Measurements from ENCODE around the gene HOXC9. TPM values are rescaled to one million over a fixed set of nuclear protein-coding genes. Genes with fewer than 3 reads are reported as not detected.

The HOXC9 gene
- total RNA-seq, 1 donor from 2014 or later, result not detected

DNA sequence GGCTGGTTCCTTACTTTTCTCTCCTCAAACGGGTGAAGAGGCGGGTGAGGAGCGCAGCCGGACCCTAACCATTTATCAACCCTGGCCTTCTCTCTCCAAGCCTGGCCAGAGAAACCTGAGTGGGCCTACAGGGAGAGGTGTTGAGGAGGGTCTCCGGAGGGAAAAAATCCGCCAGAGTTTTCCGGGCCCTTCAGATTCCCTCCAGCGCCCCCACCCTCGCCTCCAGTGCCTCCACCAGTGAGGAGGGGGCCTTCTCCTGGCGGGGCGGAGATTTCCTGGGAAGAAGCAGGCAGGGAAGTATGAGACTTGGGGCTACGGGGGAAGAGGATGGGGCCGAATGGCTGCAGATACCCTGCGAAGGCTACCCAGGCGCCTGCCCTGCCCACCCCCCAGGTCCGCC is 31.5 kb downstream of the HOXC9 start:
- H3K4me1 ChIP-seq, result peaks cover 41% of the 10 kb centered on the region
- intact Hi-C loops (cut with DNase I), result loop anchor here (5.0 kb wide), 1 partner anchor 166 kb away; no protein-coding TSS in a partner anchor

DNA sequence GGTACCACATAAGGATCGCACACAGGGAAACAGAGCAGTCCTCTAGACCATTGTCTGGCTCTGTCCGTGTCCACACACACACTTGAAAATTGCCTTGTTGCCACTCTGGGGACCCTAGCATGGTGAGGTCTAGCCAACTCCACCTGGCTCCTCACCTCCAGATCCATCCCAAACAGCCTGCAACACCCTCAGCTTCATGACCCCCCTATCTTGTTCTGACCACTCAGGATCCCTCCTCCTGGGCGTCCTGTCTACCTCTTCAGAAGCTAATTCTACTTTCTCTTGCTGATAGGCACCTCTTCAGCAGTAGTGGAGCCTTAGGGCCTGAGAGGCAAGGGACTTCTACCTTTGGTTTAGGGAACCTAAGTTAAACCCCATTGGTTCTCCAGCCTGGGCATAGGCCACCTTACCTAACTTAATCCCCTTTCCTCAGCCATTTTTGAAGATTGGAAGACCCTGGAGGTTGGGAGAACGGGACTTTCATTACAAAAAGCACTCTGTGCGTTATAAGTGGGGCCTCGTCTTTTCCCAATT is 32.2 kb downstream of the HOXC9 start:
- no peak overlapping the region for H3K27ac ChIP-seq
- DNase-seq (ENCODE audit: extremely low spot score in 2 of 2), result no peak
- H3K9me3 ChIP-seq, result no peaks in the 10 kb centered on the region
- TF ChIP-seq, protein P1, sequence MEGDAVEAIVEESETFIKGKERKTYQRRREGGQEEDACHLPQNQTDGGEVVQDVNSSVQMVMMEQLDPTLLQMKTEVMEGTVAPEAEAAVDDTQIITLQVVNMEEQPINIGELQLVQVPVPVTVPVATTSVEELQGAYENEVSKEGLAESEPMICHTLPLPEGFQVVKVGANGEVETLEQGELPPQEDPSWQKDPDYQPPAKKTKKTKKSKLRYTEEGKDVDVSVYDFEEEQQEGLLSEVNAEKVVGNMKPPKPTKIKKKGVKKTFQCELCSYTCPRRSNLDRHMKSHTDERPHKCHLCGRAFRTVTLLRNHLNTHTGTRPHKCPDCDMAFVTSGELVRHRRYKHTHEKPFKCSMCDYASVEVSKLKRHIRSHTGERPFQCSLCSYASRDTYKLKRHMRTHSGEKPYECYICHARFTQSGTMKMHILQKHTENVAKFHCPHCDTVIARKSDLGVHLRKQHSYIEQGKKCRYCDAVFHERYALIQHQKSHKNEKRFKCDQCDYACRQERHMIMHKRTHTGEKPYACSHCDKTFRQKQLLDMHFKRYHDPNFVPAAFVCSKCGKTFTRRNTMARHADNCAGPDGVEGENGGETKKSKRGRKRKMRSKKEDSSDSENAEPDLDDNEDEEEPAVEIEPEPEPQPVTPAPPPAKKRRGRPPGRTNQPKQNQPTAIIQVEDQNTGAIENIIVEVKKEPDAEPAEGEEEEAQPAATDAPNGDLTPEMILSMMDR (IDR thresholded peaks at IDR 0.05), result no peak
- no peak for TF ChIP-seq POLR2AphosphoS5 (IDR thresholded peaks at IDR 0.05; ENCODE audit: insufficient read depth in 1 of 2, low read depth in 1 of 2)
- no peak for TF ChIP-seq POLR2A (IDR thresholded peaks at IDR 0.05)
- intact Hi-C loops (cut with DNase I), result loop anchor here (5.0 kb wide), 1 partner anchor 165 kb away; no protein-coding TSS in a partner anchor
- H3K36me3 ChIP-seq, result no peaks in the 10 kb centered on the region
- peaks cover 41% of the 10 kb centered on the region for H3K4me1 ChIP-seq
- no peaks in the 10 kb centered on the region for H3K27me3 ChIP-seq
- H3K4me3 ChIP-seq, result no peak overlapping the region

More for the DNA sequence above, 31.5 kb downstream of the HOXC9 start:
- H3K36me3 ChIP-seq, result no peaks in the 10 kb centered on the region
- TF ChIP-seq POLR2A (IDR thresholded peaks at IDR 0.05), result no peak
- TF ChIP-seq, protein P1 (IDR thresholded peaks at IDR 0.05), result no peak
- H3K4me3 ChIP-seq, result no peak overlapping the region
- no peak for DNase-seq (ENCODE audit: extremely low spot score in 2 of 2)
- no peaks in the 10 kb centered on the region for H3K27me3 ChIP-seq
- H3K27ac ChIP-seq, result no peak overlapping the region
- no peaks in the 10 kb centered on the region for H3K9me3 ChIP-seq

DNA sequence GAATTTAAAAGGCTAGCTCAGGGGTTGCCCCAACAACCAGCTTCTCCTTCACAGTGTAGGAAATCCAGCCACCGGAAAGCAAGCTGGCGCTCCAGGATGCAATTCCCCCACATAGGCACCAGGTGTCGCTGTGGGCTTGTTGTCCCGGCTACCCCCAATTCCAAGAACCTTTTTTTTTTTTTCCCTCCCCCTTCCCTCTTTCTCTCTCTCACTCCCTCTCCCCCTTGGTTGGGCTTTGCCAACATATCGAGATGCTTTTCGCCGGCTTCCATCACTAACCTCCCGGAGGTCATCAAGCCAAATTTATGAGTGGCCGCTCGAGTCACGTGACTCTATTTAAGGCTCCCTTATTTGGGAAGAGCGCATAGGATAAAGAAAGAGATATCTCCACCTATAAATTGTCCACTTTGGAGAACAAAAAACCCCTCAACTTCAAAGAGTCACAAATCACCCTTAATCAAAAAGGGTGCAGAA is 32.7 kb downstream of the HOXC9 start, which contains the start of gene HOXC5:
TSS of gene HOXC5 (plus strand) at position 424 of the 474 bp plus-strand sequence. CDS start 73 bp downstream, outside the sequence.
- intact Hi-C loops (cut with DNase I), result loop anchor here (5.0 kb wide), 1 partner anchor 165 kb away; no protein-coding TSS in a partner anchor
- Histone ChIP-seq H3K27ac (no peak within 1 kb of the TSS), H3K9me3 (no peaks in the 10 kb centered on the region), H3K4me1 (peaks cover 41% of the 10 kb centered on the region), H3K4me3 (peak within 1 kb of the TSS; percentile 7 to 32), H3K27me3 (no peaks in the 10 kb centered on the region), H3K36me3 (no peaks in the 10 kb centered on the region)
- TF ChIP-seq, protein P1 (IDR thresholded peaks at IDR 0.05), result peak; percentile 71 to 77 (median 76)
- no peak for TF ChIP-seq POLR2AphosphoS5 (IDR thresholded peaks at IDR 0.05; ENCODE audit: insufficient read depth in 1 of 2, low read depth in 1 of 2)
- no peak for DNase-seq (ENCODE audit: extremely low spot score in 2 of 2)

DNA sequence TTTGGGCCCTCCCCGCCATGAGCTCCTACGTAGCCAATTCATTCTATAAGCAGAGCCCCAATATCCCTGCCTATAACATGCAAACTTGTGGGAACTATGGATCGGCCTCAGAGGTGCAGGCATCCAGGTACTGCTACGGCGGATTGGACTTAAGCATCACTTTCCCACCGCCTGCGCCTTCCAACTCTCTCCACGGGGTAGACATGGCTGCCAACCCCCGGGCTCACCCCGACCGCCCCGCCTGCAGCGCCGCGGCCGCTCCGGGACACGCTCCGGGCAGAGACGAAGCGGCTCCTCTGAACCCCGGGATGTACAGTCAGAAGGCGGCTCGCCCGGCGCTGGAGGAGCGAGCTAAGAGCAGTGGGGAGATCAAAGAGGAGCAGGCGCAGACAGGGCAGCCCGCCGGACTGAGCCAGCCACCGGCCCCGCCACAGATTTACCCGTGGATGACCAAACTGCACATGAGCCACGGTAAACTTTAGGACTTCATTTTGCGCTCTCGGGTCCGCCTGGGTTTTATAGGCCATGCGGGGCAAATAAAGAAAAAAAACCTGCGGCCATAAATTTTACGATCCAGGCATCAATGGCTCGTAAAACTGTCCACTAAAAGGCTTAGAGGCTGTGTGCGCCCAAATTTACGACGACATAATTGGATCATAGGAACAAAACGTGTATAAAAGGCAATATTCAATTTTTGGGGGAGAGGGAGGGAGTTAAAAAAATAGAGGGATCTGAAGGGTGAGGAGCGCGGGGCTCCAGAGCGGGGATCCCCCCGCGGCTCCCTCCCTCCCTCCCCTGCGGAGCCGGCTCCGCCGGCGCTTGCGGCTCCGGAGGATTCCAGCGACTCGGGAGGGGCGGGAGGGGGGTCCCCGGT is 33.4 kb downstream of the HOXC9 start:
- TF ChIP-seq POLR2AphosphoS5 (IDR thresholded peaks at IDR 0.05; ENCODE audit: insufficient read depth in 1 of 2, low read depth in 1 of 2) (no peak), POLR2A (IDR thresholded peaks at IDR 0.05) (no peak)
- TF ChIP-seq, protein P1 (IDR thresholded peaks at IDR 0.05), result no peak
- Histone ChIP-seq H3K27me3 (no peaks in the 10 kb centered on the region), H3K27ac (no peak overlapping the region), H3K4me3 (peak overlapping the region; percentile 7 to 32), H3K4me1 (peaks cover 41% of the 10 kb centered on the region), H3K9me3 (no peaks in the 10 kb centered on the region), H3K36me3 (no peaks in the 10 kb centered on the region)
- no peak for DNase-seq (ENCODE audit: extremely low spot score in 2 of 2)
- intact Hi-C loops (cut with DNase I), result loop anchor here (5.0 kb wide), 1 partner anchor 164 kb away; no protein-coding TSS in a partner anchor
